Activated CD4-positive, alpha-beta T cell treated with anti-CD3 and anti-CD28 coated beads for 4 hours (primary cell): ENCODE measurements around the gene SIN3B.

Source experiments
- DNase-seq, 2 donors: peaks; one replicate each; pipeline ENCODE4 v3.0.0-alpha.2; 2020

The SIN3B gene

GRCh38 chr19:16914421-16914820, 85.2 kb downstream of the SIN3B start:
- DNase-seq = no peak

GRCh38 chr19:16915135-16915534, 85.9 kb downstream of the SIN3B start:
- no peak for DNase-seq

GRCh38 chr19:16915734-16916133, 86.5 kb downstream of the SIN3B start:
- no peak for DNase-seq

GRCh38 chr19:16917401-16917800, 88.2 kb downstream of the SIN3B start:
- no peak for DNase-seq

GRCh38 chr19:16919496-16919895, 90.3 kb downstream of the SIN3B start:
- DNase-seq = no peak

GRCh38 chr19:16920816-16921529, 91.8 kb downstream of the SIN3B start:
- DNase-seq = no peak

- DNase-seq = no peak
Measured at GRCh38 chr19:16921766-16922591, 92.8 kb downstream of the SIN3B start.

GRCh38 chr19:16922592-16922934, 93.4 kb downstream of the SIN3B start:
- DNase-seq = no peak

GRCh38 chr19:16922949-16923348, 93.8 kb downstream of the SIN3B start:
- no peak for DNase-seq

- DNase-seq = no peak
Measured at GRCh38 chr19:16927883-16928282, 98.7 kb downstream of the SIN3B start.

- DNase-seq = no peak
Measured at GRCh38 chr19:16928351-16928750, 99.2 kb downstream of the SIN3B start.

GRCh38 chr19:16928916-16929315, 99.7 kb downstream of the SIN3B start:
- DNase-seq = no peak
